OCI-LY1 (cell line): Measurements from ENCODE around the gene USP5.

Experiments used
- EZH2 ChIP-seq: fragments of 200-600 bp; sonication (generic), shearing (Covaris generic); IDR thresholded peaks from 2 replicates; pipeline ENCODE4 v1.8.0; 2017; ENCODE audit warnings: borderline replicate concordance, mixed run types, mild to moderate bottlenecking, antibody characterized with exemption, low read length, moderate library complexity, mixed read lengths
- TF ChIP-seq, protein P1 (sequence below): fragments of 200-600 bp; sonication (generic), shearing (Covaris generic); IDR thresholded peaks from 2 replicates; pipeline ENCODE4 v1.5.1; 2017; ENCODE audit warnings: mild to moderate bottlenecking, antibody characterized with exemption, low read length, moderate library complexity, mixed read lengths

DNA sequence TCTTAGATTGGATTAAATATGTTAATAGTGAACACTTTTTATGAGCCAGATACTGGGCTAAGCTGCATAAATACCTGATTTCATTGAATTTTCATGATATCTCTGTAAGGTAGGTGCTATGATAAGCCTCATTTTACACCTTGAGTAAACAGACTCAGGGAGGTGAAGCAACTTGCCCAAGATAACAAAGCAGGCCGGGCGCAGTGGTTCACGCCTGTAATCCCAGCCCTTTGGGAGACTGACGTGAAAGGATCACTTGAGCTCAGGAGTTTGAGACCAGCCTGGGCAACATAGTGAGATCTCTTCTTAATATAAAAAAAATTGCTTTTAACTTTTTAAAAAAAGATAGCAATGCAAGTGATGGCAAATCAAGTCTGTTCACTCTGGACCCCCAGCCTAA lies 9.9 kb upstream of the USP5 start:
- TF ChIP-seq, protein P1, sequence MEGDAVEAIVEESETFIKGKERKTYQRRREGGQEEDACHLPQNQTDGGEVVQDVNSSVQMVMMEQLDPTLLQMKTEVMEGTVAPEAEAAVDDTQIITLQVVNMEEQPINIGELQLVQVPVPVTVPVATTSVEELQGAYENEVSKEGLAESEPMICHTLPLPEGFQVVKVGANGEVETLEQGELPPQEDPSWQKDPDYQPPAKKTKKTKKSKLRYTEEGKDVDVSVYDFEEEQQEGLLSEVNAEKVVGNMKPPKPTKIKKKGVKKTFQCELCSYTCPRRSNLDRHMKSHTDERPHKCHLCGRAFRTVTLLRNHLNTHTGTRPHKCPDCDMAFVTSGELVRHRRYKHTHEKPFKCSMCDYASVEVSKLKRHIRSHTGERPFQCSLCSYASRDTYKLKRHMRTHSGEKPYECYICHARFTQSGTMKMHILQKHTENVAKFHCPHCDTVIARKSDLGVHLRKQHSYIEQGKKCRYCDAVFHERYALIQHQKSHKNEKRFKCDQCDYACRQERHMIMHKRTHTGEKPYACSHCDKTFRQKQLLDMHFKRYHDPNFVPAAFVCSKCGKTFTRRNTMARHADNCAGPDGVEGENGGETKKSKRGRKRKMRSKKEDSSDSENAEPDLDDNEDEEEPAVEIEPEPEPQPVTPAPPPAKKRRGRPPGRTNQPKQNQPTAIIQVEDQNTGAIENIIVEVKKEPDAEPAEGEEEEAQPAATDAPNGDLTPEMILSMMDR: no peak
- no peak for TF ChIP-seq EZH2
